Measurements from ENCODE around the gene AMZ1. TPM values are rescaled to one million over a fixed set of nuclear protein-coding genes. Genes with fewer than 3 reads are reported as not detected.
"Not testable (repeated sequence)": the region's sequence is repeated elsewhere in the genome, so short reads cannot be mapped to it uniquely, and the experiment has no call there.

Gene AMZ1
- total RNA-seq, 4 donors from 2014 or later: 0.39 to 1.7 (median 1.2) TPM

- H3K4me1 ChIP-seq: peaks cover 0 to 11% (median 0%) of the 10 kb centered on the region in 4 donors
- peaks cover 0 to 15% of the 10 kb centered on the region in 2 donors for H3K27me3 ChIP-seq
- H3K27ac ChIP-seq: no peak overlapping the region
- 82 to 86% methylated on average over 13 of the region's 13 CpGs for WGBS, 2 donors
- no peaks in the 10 kb centered on the region for H3K36me3 ChIP-seq
- no peak overlapping the region for H3K4me3 ChIP-seq
- H3K9me3 ChIP-seq: peaks cover 0 to 21% (median 0%) of the 10 kb centered on the region in 4 donors
- TF ChIP-seq CTCF (IDR thresholded peaks at IDR 0.05) (no peak), EP300 (IDR thresholded peaks at IDR 0.05) (no peak), POLR2A (IDR thresholded peaks at IDR 0.05) (no peak)
- no peak for DNase-seq (ENCODE audit: low spot score in 2 of 2)
Measured at GRCh38 chr7:2670171-2670570, 17.8 kb upstream of the AMZ1 start.

GRCh38 chr7:2670720-2671391, 17.1 kb upstream of the AMZ1 start:
- 19 to 27% methylated on average over 21 to 25 of the region's 25 CpGs for WGBS, 2 donors
- peaks cover 0 to 25% (median 0%) of the 10 kb centered on the region in 4 donors for H3K9me3 ChIP-seq
- TF ChIP-seq POLR2A (IDR thresholded peaks at IDR 0.05): no peak
- TF ChIP-seq CTCF (IDR thresholded peaks at IDR 0.05): peak; percentile 74 to 85 (median 78)

GRCh38 chr7:2673214-2673613, 14.8 kb upstream of the AMZ1 start:
- peaks cover 0 to 15% of the 10 kb centered on the region in 2 donors for H3K27me3 ChIP-seq
- H3K9me3 ChIP-seq: peaks cover 0 to 18% (median 0%) of the 10 kb centered on the region in 4 donors
- not testable (repeated sequence) for H3K4me1 ChIP-seq; H3K36me3 ChIP-seq; H3K27ac ChIP-seq; DNase-seq (ENCODE audit: low spot score in 2 of 2); H3K4me3 ChIP-seq
- WGBS, 2 donors: 83 to 84% methylated on average over 6 of the region's 6 CpGs

More at GRCh38 chr7:2670720-2671391, 17.1 kb upstream of the AMZ1 start:
- Histone ChIP-seq H3K4me3 (no peak overlapping the region), H3K27me3 (peaks cover 0 to 15% of the 10 kb centered on the region in 2 donors), H3K4me1 (peaks cover 0 to 5% (median 0%) of the 10 kb centered on the region in 4 donors), H3K27ac (no peak overlapping the region), H3K36me3 (no peaks in the 10 kb centered on the region)
- peak in 1 of 2 donors; percentile 58 for DNase-seq (ENCODE audit: low spot score in 2 of 2)

GRCh38 chr7:2673934-2674333, 14.1 kb upstream of the AMZ1 start:
- Histone ChIP-seq H3K27me3 (peaks cover 0 to 15% of the 10 kb centered on the region in 2 donors), H3K27ac (no peak overlapping the region), H3K36me3 (no peaks in the 10 kb centered on the region), H3K4me3 (no peak overlapping the region), H3K4me1 (peaks cover 0 to 5% (median 0%) of the 10 kb centered on the region in 4 donors), H3K9me3 (peaks cover 0 to 18% (median 0%) of the 10 kb centered on the region in 4 donors)
- TF ChIP-seq POLR2A (IDR thresholded peaks at IDR 0.05) (no peak), EP300 (IDR thresholded peaks at IDR 0.05) (no peak), CTCF (IDR thresholded peaks at IDR 0.05) (no peak)
- DNase-seq (ENCODE audit: low spot score in 2 of 2): no peak

GRCh38 chr7:2675256-2675764, 12.7 kb upstream of the AMZ1 start:
- TF ChIP-seq POLR2A (IDR thresholded peaks at IDR 0.05) (no peak), EP300 (IDR thresholded peaks at IDR 0.05) (no peak)
- 84% methylated on average over 9 of the region's 9 CpGs for WGBS, 2 donors
- Histone ChIP-seq H3K4me1 (peaks cover 0 to 6% (median 0%) of the 10 kb centered on the region in 4 donors), H3K27ac (no peak overlapping the region), H3K27me3 (peaks cover 0 to 12% of the 10 kb centered on the region in 2 donors), H3K36me3 (no peaks in the 10 kb centered on the region), H3K4me3 (no peak overlapping the region), H3K9me3 (peaks cover 0 to 18% (median 0%) of the 10 kb centered on the region in 4 donors)
- no peak for DNase-seq (ENCODE audit: low spot score in 2 of 2)

GRCh38 chr7:2676576-2676975, 11.4 kb upstream of the AMZ1 start:
- 60 to 91% methylated on average over 4 to 6 of the region's 8 CpGs for WGBS, 2 donors
- H3K4me3 ChIP-seq; H3K27ac ChIP-seq; H3K36me3 ChIP-seq; H3K4me1 ChIP-seq; DNase-seq (ENCODE audit: low spot score in 2 of 2); H3K27me3 ChIP-seq: not testable (repeated sequence)
- peaks cover 0 to 18% (median 0%) of the 10 kb centered on the region in 4 donors for H3K9me3 ChIP-seq

GRCh38 chr7:2678454-2678853, 9.5 kb upstream of the AMZ1 start:
- not testable (repeated sequence) for H3K36me3 ChIP-seq; H3K27me3 ChIP-seq; H3K4me3 ChIP-seq; DNase-seq (ENCODE audit: low spot score in 2 of 2); H3K27ac ChIP-seq; H3K4me1 ChIP-seq
- whole genome bisulfite sequencing, 2 donors: 81 to 84% methylated on average over 10 to 13 of the region's 15 CpGs
- peaks cover 0 to 23% (median 0%) of the 10 kb centered on the region in 4 donors for H3K9me3 ChIP-seq

- not testable (repeated sequence) for DNase-seq (ENCODE audit: low spot score in 2 of 2); H3K27ac ChIP-seq; H3K4me3 ChIP-seq; H3K36me3 ChIP-seq; H3K27me3 ChIP-seq; H3K4me1 ChIP-seq
- 63 to 76% methylated on average over 40 to 64 of the region's 64 CpGs for WGBS, 2 donors
- H3K9me3 ChIP-seq: peaks cover 0 to 13% (median 0%) of the 10 kb centered on the region in 4 donors
Measured at GRCh38 chr7:2679135-2680127, 8.6 kb upstream of the AMZ1 start.
